C4-2B (cell line): ENCODE results near the gene OSGIN1.

Experiments
- H3K27ac ChIP-seq: fragments of 450-650 bp; 2 replicates; pipeline ENCODE4 v1.5.1; 2017
- CTCF ChIP-seq: fragments of 450-650 bp; conservative IDR thresholded peaks from 2 replicates; pipeline ENCODE4 v1.5.1; 2017; ENCODE audit warnings: mild to moderate bottlenecking
- ZFX ChIP-seq: fragments of 450-650 bp; IDR thresholded peaks from 2 replicates; pipeline ENCODE4 v1.6.1; 2017

The OSGIN1 gene

DNA sequence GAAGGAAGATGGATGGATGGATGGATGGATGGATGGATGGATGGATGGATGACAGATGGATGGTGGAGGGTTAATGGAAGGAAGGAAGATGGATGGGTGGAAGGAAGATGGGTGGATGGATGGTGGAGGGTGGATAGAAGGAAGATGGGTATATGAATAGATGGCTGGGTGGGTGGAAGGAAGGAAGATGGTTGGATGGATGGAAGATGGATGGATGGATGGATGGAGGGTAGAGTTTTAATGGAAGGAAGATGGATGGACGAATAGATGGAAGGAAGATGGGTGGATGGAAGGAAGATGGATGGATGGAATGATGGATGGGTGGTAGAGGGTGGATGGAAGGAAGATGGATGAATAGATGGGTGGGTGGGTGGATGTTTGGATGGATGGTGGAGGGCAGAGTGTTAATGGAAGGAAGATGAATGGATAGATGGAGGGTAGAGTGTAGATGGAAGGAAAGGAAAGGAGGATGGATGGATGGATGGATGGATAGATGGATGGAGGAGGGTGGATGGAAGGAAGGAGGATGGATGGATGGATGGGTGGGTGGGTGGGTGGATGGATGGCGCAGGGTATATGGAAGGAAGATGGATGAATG is 32.0 kb upstream of the OSGIN1 start:
- TF ChIP-seq ZFX (no peak), CTCF (no peak)

GRCh38 chr16:83923581-83924365 is 29.3 kb upstream of the OSGIN1 start:
- TF ChIP-seq ZFX (no peak), CTCF (no peak)

More for the DNA sequence above, 32.0 kb upstream of the OSGIN1 start:
- no peak overlapping the region for H3K27ac ChIP-seq

GRCh38 chr16:83924686-83925085 is 28.4 kb upstream of the OSGIN1 start:
- TF ChIP-seq ZFX (no peak), CTCF (no peak)
- no peak overlapping the region for H3K27ac ChIP-seq

More at GRCh38 chr16:83923581-83924365, 29.3 kb upstream of the OSGIN1 start:
- no peak overlapping the region for H3K27ac ChIP-seq

DNA sequence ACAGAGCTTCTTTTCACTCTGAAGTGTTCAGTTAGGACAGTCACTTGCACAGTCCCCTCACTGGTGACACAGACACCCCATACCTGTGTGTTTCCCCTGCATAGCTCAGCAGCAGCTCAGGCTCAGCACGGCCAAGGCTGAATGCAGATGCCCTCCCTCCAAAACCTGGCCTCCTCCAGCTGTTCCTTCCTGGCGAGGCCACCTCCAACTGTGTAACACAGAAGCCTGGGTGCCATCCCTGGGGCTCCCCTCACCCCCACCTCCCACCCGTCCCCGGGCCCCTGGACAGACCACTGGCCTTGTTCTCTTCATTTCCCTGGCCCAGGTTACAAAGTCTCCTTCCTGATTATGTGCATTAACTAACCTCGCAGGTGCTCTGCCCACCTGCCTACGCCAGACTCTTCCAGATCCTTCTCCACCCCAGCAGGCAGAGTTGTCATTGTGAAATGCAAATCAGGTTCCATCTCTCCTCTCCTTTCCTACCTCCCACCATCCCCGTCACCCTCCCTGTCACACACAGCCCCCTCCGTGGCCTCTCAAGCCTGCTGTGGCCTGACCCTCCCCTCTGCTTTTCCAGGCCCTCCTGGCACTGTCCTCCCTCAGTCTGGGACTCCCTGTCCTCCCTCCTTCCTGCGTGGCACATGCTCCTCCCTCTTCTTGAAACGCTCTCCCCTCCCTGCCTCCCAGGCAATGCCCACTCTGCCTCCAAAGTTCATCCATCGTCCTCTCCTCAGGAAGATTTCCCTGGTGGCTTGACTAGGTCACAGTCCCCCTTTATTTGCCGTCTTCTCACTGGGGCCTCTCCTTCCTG is 27.7 kb upstream of the OSGIN1 start:
- TF ChIP-seq ZFX (no peak), CTCF (no peak)

GRCh38 chr16:83925957-83926725 is 26.9 kb upstream of the OSGIN1 start:
- peak overlapping the region; percentile 53; the same call in 1 of the 2 replicates for H3K27ac ChIP-seq
- no peak for TF ChIP-seq ZFX
- 0 out of 2 replicates have a peak, but pooled peaks have one; percentile 53 for TF ChIP-seq CTCF

More for the DNA sequence above, 27.7 kb upstream of the OSGIN1 start:
- no peak overlapping the region for H3K27ac ChIP-seq

DNA sequence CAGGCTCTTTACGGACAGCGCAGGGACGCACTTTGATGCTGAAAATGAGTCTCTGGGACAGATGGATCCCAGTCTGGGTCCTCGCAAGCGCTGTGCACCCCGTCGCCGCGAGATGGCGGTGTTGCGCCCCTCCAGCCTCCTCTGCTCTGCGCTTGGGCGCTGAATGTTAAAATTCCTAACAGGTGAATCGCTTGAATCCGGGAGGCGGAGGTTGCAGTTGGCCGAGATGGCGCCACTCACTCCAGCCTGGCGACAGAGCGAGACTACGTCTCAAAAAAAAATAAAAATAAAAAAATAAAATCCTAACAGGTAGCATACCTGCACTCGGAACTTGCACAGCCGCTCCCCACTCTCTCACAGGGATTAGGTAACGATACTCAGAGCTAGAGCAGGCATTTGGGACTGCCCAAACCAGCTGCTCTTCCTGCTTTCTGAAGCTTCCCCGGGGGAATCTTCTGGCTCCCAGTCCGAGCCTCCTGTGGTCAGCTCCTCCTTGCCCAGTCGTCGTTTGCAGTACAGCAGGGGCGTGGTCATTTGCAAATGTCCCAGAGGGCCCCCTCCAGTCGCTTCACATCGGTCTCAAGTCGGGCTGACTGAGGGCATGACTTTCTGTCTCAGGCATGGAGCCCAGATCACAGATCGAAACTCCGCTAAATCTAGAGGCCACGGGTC is 26.2 kb upstream of the OSGIN1 start:
- H3K27ac ChIP-seq, result peak overlapping the region; percentile 53
- TF ChIP-seq ZFX (no peak), CTCF (peak; percentile 99)
